Skeletal muscle satellite cell (primary cell): Measurements from ENCODE around the gene SLC26A11.

ENCODE experiments used
- H3K27me3 ChIP-seq: 2 replicates; pipeline ENCODE4 v1.7.0; 2013; ENCODE audit warnings: low read length; ENCODE audit not compliant: control insufficient read depth, insufficient read depth
- H3K36me3 ChIP-seq: 2 replicates; pipeline ENCODE4 v1.7.0; 2013; ENCODE audit warnings: mild to moderate bottlenecking, control low read depth, low read length; ENCODE audit not compliant: insufficient read depth
- H3K4me1 ChIP-seq: 2 replicates; pipeline ENCODE4 v1.7.0; 2013; ENCODE audit warnings: low read length; ENCODE audit not compliant: control insufficient read depth, insufficient read depth
- H3K4me2 ChIP-seq: 2 replicates; pipeline ENCODE4 v1.7.0; 2013; ENCODE audit warnings: mild to moderate bottlenecking, low read length
- H3K4me3 ChIP-seq: 2 replicates; pipeline ENCODE4 v1.7.0; 2013; ENCODE audit warnings: low read length
- H3K9ac ChIP-seq: 2 replicates; pipeline ENCODE4 v1.7.0; 2013; ENCODE audit warnings: mild to moderate bottlenecking, low read depth, low read length, moderate library complexity
- H3K9me3 ChIP-seq: replicated peaks from 2 replicates; pipeline ENCODE4 v1.7.0; 2013; ENCODE audit warnings: mild to moderate bottlenecking, control low read depth, low read length

Gene SLC26A11

DNA sequence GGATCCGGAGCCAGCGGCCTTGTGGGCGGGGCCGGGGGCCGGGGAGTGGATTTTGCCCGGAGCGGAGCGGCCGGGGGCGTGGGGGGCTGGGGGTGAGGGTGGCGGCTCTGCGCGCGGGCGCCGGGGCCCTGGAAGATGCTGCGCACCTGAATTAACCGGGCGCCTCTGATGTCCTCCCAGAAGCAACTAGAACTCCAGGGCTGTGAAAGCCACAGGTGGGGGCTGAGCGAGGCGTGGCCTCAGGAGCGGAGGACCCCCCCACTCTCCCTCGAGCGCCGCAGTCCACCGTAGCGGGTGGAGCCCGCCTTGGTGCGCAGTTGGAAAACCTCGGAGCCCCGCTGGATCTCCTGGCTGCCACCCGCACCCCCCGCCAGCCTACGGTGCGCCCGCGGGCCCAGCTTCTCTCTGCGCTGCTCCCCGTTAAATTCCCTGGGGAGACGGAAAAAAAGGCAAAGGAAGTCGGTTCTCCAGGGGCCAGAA lies 549 bp downstream of the SLC26A11 start:
- Histone ChIP-seq H3K4me3 (peak overlapping the region; percentile 99), H3K27me3 (no peaks in the 10 kb centered on the region), H3K9ac (peak overlapping the region; percentile 92)

GRCh38 chr17:80221351-80222105 lies 1.3 kb downstream of the SLC26A11 start:
- Histone ChIP-seq H3K4me3 (peak overlapping the region; percentile 99), H3K4me1 (peaks cover 15% of the 10 kb centered on the region), H3K9ac (peak overlapping the region; percentile 92), H3K36me3 (peaks cover 13% of the 10 kb centered on the region), H3K9me3 (no peaks in the 10 kb centered on the region), H3K4me2 (peak overlapping the region; percentile 99), H3K27me3 (no peaks in the 10 kb centered on the region)

More for the DNA sequence above, 549 bp downstream of the SLC26A11 start:
- Histone ChIP-seq H3K4me1 (peaks cover 15% of the 10 kb centered on the region), H3K9me3 (no peaks in the 10 kb centered on the region), H3K4me2 (peak overlapping the region; percentile 99), H3K36me3 (peaks cover 17% of the 10 kb centered on the region)

DNA sequence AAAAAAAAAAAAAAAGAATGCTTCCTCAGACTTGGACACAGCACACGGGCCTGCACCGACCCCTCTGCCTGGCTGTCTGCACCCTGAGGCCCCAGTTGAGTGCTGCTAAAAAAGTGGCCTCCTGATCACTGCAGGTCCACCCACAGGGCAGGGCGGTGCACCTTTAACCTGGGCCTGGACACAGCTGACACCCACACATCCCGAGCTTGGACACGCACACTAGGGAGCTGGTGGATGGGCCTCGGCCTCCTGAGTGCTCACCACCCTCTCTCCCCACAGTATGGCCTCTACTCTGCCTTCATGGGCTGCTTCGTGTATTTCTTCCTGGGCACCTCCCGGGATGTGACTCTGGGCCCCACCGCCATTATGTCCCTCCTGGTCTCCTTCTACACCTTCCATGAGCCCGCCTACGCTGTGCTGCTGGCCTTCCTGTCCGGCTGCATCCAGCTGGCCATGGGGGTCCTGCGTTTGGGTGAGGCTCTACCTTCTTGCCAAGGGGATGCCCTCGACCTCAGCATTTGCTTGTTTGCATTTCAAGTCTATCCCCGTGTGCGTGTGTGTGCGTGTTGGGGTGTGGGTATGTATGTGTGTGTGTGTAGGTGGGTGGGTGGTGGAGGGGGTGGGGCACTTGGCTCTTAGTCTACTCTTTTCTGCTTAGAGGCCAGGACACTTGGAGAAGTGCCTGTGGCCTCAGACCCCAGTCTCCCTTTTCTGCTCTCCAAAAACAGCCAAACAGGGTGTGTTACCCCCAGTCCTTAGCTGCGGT lies 2.3 kb downstream of the SLC26A11 start:
- peaks cover 6% of the 10 kb centered on the region for H3K36me3 ChIP-seq
- H3K4me2 ChIP-seq, result no peak overlapping the region
- H3K9ac ChIP-seq, result no peak overlapping the region

GRCh38 chr17:80223142-80223815 lies 3.1 kb downstream of the SLC26A11 start:
- Histone ChIP-seq H3K27me3 (no peaks in the 10 kb centered on the region), H3K4me1 (peaks cover 15% of the 10 kb centered on the region), H3K9ac (no peak overlapping the region), H3K4me2 (no peak overlapping the region), H3K9me3 (no peaks in the 10 kb centered on the region), H3K4me3 (no peak overlapping the region), H3K36me3 (no peaks in the 10 kb centered on the region)

More for the DNA sequence above, 2.3 kb downstream of the SLC26A11 start:
- Histone ChIP-seq H3K27me3 (no peaks in the 10 kb centered on the region), H3K4me1 (peaks cover 15% of the 10 kb centered on the region), H3K9me3 (no peaks in the 10 kb centered on the region), H3K4me3 (no peak overlapping the region)

GRCh38 chr17:80223838-80224497 lies 3.7 kb downstream of the SLC26A11 start:
- Histone ChIP-seq H3K4me1 (peaks cover 15% of the 10 kb centered on the region), H3K4me2 (no peak overlapping the region), H3K9me3 (no peaks in the 10 kb centered on the region), H3K36me3 (no peaks in the 10 kb centered on the region), H3K27me3 (no peaks in the 10 kb centered on the region), H3K9ac (no peak overlapping the region), H3K4me3 (no peak overlapping the region)

DNA sequence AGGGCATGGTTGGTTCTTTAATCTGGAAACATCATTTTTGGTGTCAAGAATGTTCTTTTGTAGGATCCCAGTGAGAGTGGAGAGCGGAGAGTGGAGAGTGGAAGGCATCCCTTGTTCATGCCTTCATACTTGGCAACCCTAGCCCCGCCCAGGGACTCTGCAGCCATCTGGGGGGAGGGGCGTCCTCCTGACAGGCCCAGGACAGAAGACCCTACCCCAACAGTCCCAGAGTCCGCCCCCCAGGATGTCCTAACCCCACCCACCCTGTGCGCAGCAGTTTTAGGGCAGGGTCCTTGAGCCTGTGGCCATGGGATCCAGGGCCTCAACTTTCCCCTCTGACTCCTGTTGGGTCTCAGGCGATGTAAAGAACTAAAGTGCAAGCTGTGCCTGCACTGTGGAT lies 4.5 kb downstream of the SLC26A11 start:
- H3K4me2 ChIP-seq, result no peak overlapping the region
- H3K9me3 ChIP-seq, result no peaks in the 10 kb centered on the region
- H3K27me3 ChIP-seq, result no peaks in the 10 kb centered on the region
- peaks cover 8% of the 10 kb centered on the region for H3K4me1 ChIP-seq
- H3K9ac ChIP-seq, result no peak overlapping the region
- H3K4me3 ChIP-seq, result no peak overlapping the region
- no peaks in the 10 kb centered on the region for H3K36me3 ChIP-seq

GRCh38 chr17:80225230-80225629 lies 5.0 kb downstream of the SLC26A11 start:
- Histone ChIP-seq H3K9ac (no peak overlapping the region), H3K9me3 (no peaks in the 10 kb centered on the region), H3K4me1 (peaks cover 6% of the 10 kb centered on the region), H3K4me2 (no peak overlapping the region), H3K36me3 (no peaks in the 10 kb centered on the region), H3K4me3 (no peak overlapping the region), H3K27me3 (no peaks in the 10 kb centered on the region)

DNA sequence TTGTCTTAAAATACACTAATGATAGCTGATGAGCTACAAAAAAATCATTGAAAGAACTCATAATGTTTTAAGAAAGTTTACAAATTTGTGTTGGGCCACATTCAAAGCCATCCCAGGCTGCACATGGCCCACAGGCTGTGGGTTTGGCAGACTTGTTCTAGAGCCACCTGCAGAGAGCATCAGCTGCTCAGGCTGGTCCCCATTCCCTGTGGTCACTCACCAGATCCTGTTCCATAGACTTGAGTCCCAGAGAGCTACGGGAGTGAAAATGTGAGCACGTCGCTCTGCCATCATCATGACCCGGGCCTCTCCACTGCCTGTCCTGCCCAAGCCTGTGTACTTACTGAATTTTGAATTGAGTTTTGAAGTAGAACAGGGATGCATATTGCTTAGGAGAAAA lies 6.9 kb downstream of the SLC26A11 start:
- Histone ChIP-seq H3K27me3 (no peaks in the 10 kb centered on the region), H3K9me3 (peaks cover under 1% of the 10 kb centered on the region), H3K9ac (no peak overlapping the region), H3K4me3 (no peak overlapping the region), H3K36me3 (no peaks in the 10 kb centered on the region), H3K4me2 (no peak overlapping the region), H3K4me1 (no peaks in the 10 kb centered on the region)

- Histone ChIP-seq H3K9ac (no peak overlapping the region), H3K4me1 (no peaks in the 10 kb centered on the region), H3K27me3 (no peaks in the 10 kb centered on the region)
Observed at GRCh38 chr17:80227666-80228065, 7.4 kb downstream of the SLC26A11 start.

GRCh38 chr17:80228477-80228876 lies 8.2 kb downstream of the SLC26A11 start:
- no peak overlapping the region for H3K9ac ChIP-seq
- peaks cover 8% of the 10 kb centered on the region for H3K36me3 ChIP-seq
- no peak overlapping the region for H3K4me3 ChIP-seq
- no peak overlapping the region for H3K4me2 ChIP-seq
- H3K4me1 ChIP-seq, result no peaks in the 10 kb centered on the region
- no peaks in the 10 kb centered on the region for H3K27me3 ChIP-seq
- peaks cover 8% of the 10 kb centered on the region for H3K9me3 ChIP-seq

More at GRCh38 chr17:80227666-80228065, 7.4 kb downstream of the SLC26A11 start:
- Histone ChIP-seq H3K9me3 (peaks cover 5% of the 10 kb centered on the region), H3K4me2 (no peak overlapping the region), H3K4me3 (no peak overlapping the region), H3K36me3 (peaks cover 3% of the 10 kb centered on the region)

GRCh38 chr17:80229011-80229410 lies 8.8 kb downstream of the SLC26A11 start:
- H3K36me3 ChIP-seq, result peaks cover 10% of the 10 kb centered on the region
- H3K4me2 ChIP-seq, result no peak overlapping the region
- H3K4me1 ChIP-seq, result no peaks in the 10 kb centered on the region
- no peak overlapping the region for H3K9ac ChIP-seq
- H3K9me3 ChIP-seq, result peaks cover 10% of the 10 kb centered on the region
- no peaks in the 10 kb centered on the region for H3K27me3 ChIP-seq
- H3K4me3 ChIP-seq, result no peak overlapping the region
